Activated CD4-positive, alpha-beta T cell treated with anti-CD3 and anti-CD28 coated beads, Interleukin-2, amount 50 U/mL, for 24 hours (primary cell): ENCODE data around the gene ZNF280D.

Source experiments
- DNase-seq, 2 donors: peaks; one replicate each; pipeline ENCODE4 v3.0.0-alpha.2; 2020; ENCODE audit warnings: low read depth in 1 of 2, low spot score in 1 of 2

The ZNF280D gene

GRCh38 chr15:56640549-56640948 is 92.8 kb downstream of the ZNF280D start:
- no peak for DNase-seq

GRCh38 chr15:56640127-56640526 is 93.2 kb downstream of the ZNF280D start:
- DNase-seq: no peak

GRCh38 chr15:56639631-56640030 is 93.7 kb downstream of the ZNF280D start:
- DNase-seq: no peak

DNA sequence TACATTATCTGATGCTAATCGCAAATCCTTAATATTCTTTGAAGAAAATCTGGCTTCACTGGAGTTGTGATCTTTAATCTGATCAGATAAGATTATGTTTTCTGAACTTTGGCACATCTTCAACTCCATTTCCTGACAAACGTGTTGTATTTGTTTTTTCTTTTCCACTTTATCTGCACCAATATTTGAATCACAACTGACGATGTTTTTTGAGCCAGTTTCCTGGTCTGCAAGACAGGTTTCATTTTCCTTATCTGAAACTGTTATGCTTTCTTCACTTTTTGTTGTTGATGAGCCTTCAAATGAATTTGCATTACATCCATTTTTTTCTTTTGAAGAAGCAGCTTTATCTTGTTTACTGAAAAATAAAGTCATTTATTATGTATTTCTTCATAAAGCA is 101.5 kb downstream of the ZNF280D start:
- no peak for DNase-seq

GRCh38 chr15:56628893-56629532 is 104.3 kb downstream of the ZNF280D start:
- no peak for DNase-seq

DNA sequence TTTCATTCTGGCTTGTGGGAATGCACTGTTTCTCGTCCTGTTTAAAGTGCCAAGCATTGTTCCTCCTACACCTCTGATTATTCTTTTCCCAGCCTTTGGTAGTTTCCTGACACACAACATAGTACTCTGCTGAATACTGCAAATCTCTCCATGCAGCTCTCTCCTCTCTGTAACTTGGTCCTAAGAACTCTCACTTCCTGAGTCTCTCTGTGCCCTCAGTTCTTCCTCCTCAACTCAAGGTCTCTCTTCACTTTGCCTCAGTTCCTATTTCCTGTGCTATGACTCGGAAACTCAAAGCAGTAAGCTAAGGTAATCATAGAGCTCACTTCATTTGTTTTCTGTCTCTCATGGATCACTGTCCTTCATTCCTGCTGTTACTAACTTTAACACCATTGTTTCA is 113.4 kb downstream of the ZNF280D start:
- no peak for DNase-seq

GRCh38 chr15:56617628-56618027 is 115.7 kb downstream of the ZNF280D start:
- no peak for DNase-seq

GRCh38 chr15:56616551-56616950 is 116.8 kb downstream of the ZNF280D start:
- DNase-seq: no peak

- no peak for DNase-seq
Measured at GRCh38 chr15:56613811-56614210, 119.5 kb downstream of the ZNF280D start.

- DNase-seq: no peak
Measured at GRCh38 chr15:56608993-56609392, 124.3 kb downstream of the ZNF280D start.

GRCh38 chr15:56608140-56608778 is 125.0 kb downstream of the ZNF280D start:
- no peak for DNase-seq

DNA sequence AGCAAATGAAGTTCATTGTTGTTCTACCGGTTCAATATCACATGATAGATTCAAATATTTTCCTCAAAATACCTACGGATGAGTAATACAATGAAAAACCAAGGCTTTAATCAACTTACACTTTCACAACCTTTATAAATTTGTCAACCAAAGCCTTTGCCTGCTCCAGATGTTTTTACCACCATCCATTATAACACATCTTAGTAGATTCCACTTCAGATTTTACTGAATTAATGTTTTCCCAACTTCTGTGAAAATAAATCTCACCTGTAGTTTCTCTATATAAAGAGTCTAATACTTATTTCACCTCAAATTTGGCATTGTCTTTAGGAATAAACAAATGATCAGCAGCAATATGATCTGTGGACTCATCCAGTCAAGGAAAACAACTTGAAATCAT is 131.1 kb downstream of the ZNF280D start:
- DNase-seq: no peak

GRCh38 chr15:56600380-56600779 is 132.9 kb downstream of the ZNF280D start:
- DNase-seq: no peak

- no peak for DNase-seq
Measured at GRCh38 chr15:56598991-56599390, 134.3 kb downstream of the ZNF280D start.

GRCh38 chr15:56587686-56588085 is 145.6 kb downstream of the ZNF280D start:
- no peak for DNase-seq

GRCh38 chr15:56586206-56586605 is 147.1 kb downstream of the ZNF280D start:
- DNase-seq: no peak

DNA sequence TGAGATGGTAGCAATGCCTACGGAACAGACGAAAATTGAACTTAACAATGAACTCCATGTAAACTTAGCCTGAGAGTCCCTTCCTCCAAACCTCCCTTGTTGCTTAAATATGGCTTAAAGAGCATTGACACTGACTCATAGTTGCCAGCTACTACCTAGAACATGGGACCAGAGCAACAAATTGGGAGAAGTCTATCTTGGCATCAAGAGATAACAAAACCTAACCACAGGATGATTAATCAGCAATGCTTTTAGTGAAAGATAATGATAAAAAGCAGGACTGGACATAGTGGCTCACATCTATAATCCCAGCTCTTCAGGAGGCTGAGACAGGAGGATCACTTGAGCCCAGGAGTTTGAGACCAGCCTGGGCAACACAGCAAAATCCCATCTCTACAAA is 150.5 kb downstream of the ZNF280D start:
- DNase-seq: no peak
